HG03521 (cell line): ENCODE measurements around the gene ERC2.

Source experiments
- ATAC-seq: cut with Tn5 transposase; IDR thresholded peaks from one replicate; pipeline ENCODE4 v1.9.1; 2021; ENCODE audit warnings: mild to moderate bottlenecking, moderate library complexity; ENCODE audit not compliant: unreplicated experiment

Gene ERC2

GRCh38 chr3:55959471-55960080 lies 508.7 kb downstream of the ERC2 start:
- ATAC-seq, result no peak

DNA sequence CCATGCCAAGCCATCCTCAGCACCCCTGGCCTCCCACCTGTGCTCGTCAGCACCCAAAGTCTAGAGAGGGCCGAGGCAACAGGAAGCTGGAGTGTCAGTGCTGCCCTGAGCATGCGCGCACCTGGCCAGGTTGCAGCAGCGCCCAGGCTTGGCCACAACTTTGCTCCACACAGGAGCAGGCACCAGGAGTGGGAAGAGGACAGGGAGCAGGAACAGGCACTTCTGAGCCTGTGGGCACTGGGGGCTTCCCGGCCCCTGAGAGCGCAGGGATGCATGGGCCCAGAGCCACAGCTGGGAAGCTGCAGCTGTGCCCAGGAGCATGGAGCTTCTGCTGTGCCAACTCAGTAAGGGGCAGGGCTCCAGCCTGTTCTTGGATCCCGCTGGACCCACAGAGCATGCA lies 509.7 kb downstream of the ERC2 start:
- ATAC-seq, result no peak

GRCh38 chr3:55955891-55956477 lies 512.3 kb downstream of the ERC2 start:
- no peak for ATAC-seq

DNA sequence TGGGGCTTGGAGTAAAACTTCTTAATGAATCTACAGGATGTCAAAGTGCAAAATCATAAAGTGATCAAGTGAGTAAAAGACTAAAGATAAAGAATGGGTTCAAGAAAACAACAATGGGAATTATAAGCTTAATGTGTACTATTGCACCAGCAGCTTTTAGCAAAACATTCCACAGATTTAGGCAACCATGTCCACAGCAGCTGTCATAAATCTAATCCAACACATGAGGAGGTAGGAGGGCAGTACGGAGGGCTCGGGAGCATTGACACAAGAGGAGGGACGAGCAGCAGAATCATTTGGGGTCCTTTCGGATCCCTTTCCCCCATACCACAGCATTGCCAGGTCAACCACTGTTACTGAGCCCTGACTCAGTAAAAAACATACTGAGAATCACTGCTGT lies 516.9 kb downstream of the ERC2 start:
- no peak for ATAC-seq

- no peak for ATAC-seq
Observed at GRCh38 chr3:55947406-55947805, 520.9 kb downstream of the ERC2 start.

GRCh38 chr3:55946574-55947160 lies 521.6 kb downstream of the ERC2 start:
- no peak for ATAC-seq

DNA sequence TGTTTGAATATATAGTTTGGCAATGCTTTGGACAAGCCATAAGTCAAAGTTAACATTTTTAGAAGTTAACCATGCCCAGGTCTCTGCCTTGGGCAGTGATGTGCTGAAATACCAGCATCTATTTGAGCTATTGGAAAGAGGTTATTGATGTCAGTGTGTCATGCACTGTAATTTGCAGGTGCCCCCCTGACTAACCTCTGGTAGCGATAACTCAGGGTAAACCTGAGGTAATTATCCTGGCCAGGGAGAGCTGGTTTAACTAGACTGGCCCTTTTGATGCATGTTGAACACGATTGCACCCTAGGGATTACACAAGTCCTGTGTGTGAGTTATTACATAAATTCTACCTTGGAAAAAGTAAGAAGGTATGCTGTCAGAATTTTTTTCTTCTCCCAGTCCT lies 525.4 kb downstream of the ERC2 start:
- ATAC-seq, result no peak

DNA sequence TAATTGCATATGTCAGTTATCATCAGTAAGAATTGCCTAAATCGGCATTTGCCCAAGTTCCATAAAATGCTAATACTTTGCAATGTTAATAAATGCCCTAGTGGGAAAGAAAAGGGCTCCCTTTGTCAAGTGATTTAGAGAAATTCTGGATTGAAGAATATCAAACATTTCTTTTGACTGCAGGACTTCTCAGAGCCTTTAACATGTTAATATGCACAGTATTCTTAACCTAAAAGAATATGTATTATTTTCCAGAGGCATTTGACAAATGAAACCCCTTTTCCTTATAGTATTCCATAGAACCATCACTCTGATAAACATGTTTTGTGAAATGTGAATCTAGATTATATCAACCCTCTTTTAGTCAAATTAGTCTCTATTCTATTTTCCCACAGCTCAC lies 529.0 kb downstream of the ERC2 start:
- no peak for ATAC-seq

DNA sequence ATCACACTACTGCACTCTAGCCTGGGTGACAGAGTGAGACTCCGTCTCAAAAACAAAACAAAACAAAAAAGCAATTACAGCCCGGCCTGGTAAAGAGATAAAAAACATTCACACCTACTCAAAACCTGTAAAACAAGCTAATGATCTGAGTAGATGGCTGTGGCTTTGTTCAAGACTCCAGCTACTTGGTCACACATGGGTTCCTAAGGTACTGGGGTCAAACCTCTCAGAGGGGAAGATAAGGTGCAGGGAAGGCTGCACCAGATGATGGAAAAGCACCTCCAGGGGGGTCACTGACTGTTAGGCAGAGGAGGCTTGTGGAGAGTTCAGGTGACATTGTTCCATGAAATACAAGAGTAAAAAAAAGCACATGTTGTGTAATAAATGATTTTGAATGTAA lies 531.0 kb downstream of the ERC2 start:
- ATAC-seq, result no peak

- no peak for ATAC-seq
Observed at GRCh38 chr3:55936549-55937052, 531.7 kb downstream of the ERC2 start.

DNA sequence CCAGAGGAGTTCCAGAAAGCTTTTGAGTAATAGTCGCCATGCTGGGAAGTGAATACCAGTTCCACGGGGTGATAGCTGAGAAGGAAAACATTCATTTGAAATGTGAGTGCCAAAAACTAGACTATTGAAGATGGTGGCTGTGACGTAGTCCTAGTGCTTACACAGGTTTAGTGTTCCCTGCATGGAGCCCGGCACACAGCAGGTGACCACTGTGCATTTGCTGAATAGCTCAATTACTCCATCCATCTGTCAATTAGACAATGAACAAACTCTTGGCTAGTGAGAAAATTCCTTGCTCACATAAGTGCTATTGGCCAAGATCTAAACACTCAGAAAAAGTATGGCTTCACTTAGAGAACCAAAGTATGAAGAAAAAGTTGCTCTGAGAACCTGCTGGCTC lies 533.0 kb downstream of the ERC2 start:
- ATAC-seq, result no peak

DNA sequence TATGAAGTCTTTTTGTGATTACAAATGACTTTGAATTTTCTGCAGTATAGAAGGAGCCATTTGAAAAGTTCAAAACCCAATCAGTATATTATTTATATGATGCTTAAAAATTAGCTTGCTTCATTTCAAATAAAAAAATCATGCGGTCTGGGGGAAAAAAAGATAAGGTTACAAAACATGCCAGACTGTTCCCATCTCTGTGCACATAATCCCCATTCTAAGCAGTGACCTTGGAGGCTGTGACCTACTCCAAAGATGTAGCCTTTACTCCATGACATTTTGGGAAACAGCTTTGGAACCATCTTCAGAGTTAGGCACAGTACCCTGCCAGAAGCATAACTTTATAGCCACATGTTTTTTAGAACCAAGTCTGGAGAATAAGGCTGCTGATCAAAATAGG lies 533.5 kb downstream of the ERC2 start:
- ATAC-seq, result no peak

GRCh38 chr3:55929154-55929869 lies 539.0 kb downstream of the ERC2 start:
- no peak for ATAC-seq

DNA sequence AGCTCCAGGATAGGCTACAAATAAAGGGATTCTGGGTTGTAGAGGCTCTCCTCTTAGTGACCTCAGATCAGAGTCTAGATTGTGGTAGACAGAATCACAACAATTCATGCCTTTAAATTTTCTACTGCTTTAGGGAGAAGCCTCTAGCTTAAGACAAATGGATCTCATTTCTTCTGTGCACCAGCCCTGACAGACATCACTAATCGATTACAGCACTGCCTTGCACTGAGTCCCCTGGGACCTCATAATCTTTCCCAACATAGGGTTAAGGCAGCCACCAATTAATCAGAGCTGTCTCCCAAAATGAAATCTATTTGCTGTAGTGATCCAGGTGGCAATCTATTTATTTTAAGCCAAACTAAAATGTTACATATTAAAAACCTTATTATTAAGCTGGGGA lies 544.6 kb downstream of the ERC2 start:
- no peak for ATAC-seq

DNA sequence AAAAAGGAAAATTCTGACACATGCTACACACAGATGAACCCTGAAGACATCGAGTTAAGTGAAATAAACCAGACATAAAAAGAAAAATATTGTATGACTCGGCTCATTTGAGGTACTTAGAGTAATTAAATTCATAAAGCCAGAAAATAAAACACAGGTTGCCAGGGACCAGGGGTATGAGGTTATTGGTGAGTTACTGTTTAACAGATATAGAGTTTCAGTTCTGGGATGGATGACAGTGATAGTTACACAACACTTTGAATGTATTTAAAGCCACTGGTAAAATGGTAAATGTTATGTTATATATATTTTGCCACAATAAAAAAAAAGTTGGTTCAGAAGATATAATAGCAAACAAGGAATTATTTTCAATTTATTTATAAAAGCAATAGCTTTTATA lies 545.1 kb downstream of the ERC2 start:
- no peak for ATAC-seq

DNA sequence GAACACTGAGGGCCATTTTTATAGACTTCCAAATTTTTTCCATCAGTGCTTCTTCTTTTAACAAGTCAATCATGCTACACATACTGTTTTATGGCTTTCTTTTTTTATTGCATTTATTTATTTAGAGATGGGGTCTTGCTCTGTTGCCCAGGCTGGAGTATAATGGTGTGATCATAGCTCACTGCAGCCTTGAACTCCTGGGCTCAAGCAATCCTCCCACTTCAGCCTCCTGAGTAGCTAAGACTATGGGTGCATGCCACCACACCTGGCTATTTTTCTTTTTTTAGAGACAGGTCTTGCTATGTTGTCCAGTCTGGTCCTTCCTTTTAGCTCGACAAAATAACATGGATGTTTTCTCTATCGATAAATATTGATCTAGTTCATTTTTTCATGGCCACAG lies 555.4 kb downstream of the ERC2 start:
- no peak for ATAC-seq

DNA sequence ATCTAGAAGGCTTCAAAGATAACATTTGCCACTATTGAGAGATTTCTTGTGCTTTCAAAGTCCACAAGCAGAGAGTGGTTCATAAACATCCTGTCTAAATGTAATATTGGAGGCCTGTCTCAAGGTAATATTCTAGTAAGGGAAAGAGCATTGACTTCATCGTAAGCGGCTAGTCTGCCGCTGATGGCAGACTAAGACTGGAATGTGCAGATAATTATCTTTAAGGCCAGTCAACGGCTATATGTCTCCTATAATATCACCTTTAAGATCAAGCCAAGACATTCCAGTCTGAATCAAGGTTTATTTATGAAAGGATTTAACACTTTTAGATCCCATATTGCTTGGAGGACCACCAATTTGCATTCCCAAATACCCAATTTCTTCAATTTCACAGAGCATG lies 557.0 kb downstream of the ERC2 start:
- ATAC-seq, result no peak

GRCh38 chr3:55910543-55910942 lies 557.7 kb downstream of the ERC2 start:
- no peak for ATAC-seq

- ATAC-seq, result no peak
Observed at GRCh38 chr3:55909373-55909772, 558.9 kb downstream of the ERC2 start.

DNA sequence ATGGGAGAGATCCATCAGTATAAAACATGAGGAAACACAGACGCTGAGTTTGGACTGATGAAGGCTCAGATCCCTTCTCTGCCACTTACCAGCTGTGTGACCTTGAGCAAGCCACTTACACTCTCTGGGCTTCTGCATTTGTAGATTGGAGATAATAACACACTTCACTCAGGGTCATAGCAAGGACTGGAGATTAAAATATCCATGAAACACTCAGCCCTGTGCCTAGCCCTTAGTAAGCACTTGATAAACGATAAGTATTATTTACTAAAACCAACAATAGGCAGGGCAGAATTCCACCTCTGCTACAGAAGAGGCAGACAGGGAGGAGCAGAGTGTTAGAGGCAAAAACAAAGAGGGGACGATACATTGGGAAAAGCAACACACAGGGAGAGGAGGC lies 560.7 kb downstream of the ERC2 start:
- no peak for ATAC-seq

GRCh38 chr3:55906896-55907295 lies 561.4 kb downstream of the ERC2 start:
- no peak for ATAC-seq

- ATAC-seq, result no peak
Observed at GRCh38 chr3:55904716-55905115, 563.6 kb downstream of the ERC2 start.
